Measurements from ENCODE around the gene GGCX.
A peak's percentile ranks its signal among the peaks of the same experiment; 100 is the strongest.

GGCX gene

DNA sequence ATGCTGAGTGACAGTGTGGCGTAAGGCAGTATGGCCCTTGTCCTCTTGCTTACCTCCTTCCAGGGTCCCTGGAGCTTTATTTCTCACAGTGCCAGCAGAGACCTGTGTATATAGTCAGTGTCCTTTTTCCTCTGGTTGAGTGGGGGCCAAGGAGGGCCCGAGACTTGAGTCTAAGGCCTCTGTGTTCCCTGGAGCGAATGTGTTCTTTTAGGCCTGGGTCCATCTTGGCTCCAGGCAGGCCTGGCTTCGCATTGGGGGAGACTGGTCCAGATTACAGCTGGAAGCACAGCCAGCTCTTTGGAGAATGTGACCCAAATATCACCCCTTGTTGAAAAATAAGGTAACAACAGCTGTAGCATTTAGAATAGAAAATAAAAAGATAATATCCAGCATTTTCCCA, 27.9 kb upstream of the GGCX start:
- no peaks in the 10 kb centered on the region for H3K9me3 Mint-ChIP-seq
- no peak for DNase-seq
- H3K27me3 Mint-ChIP-seq (ENCODE audit: low read depth, poor library complexity): peaks cover 3% of the 10 kb centered on the region
- H3K4me1 Mint-ChIP-seq: peaks cover 54% of the 10 kb centered on the region
- no peak overlapping the region for H3K27ac Mint-ChIP-seq
- H3K36me3 Mint-ChIP-seq (ENCODE audit: low read depth): no peaks in the 10 kb centered on the region
- TF ChIP-seq, protein P1, sequence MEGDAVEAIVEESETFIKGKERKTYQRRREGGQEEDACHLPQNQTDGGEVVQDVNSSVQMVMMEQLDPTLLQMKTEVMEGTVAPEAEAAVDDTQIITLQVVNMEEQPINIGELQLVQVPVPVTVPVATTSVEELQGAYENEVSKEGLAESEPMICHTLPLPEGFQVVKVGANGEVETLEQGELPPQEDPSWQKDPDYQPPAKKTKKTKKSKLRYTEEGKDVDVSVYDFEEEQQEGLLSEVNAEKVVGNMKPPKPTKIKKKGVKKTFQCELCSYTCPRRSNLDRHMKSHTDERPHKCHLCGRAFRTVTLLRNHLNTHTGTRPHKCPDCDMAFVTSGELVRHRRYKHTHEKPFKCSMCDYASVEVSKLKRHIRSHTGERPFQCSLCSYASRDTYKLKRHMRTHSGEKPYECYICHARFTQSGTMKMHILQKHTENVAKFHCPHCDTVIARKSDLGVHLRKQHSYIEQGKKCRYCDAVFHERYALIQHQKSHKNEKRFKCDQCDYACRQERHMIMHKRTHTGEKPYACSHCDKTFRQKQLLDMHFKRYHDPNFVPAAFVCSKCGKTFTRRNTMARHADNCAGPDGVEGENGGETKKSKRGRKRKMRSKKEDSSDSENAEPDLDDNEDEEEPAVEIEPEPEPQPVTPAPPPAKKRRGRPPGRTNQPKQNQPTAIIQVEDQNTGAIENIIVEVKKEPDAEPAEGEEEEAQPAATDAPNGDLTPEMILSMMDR (IDR thresholded peaks at IDR 0.05): no peak
- no peak overlapping the region for H3K4me3 Mint-ChIP-seq

DNA sequence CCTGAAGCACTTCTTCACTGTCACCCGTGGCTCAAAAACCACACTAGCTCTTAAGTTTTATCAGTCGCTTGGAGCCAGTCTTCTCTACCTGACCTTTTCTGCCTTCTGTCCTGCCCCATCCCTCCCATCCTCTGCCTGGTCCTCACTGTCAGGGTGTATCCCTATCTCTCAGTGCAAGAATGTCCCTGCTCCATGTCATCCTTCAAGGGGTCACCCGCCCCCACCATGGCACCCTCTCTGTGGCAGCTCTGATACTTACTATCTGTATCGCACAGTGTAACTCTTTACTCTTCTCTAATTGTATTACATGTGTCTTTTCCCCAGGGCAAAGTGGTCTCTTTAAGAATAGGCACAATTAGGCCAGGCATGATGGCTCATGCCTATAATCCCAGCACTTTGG, 27.4 kb upstream of the GGCX start:
- Mint-ChIP-seq H3K27me3 (ENCODE audit: low read depth, poor library complexity) (peaks cover 3% of the 10 kb centered on the region), H3K4me3 (peak overlapping the region; percentile 3), H3K9me3 (no peaks in the 10 kb centered on the region), H3K36me3 (ENCODE audit: low read depth) (no peaks in the 10 kb centered on the region), H3K27ac (peak overlapping the region; percentile 58), H3K4me1 (peaks cover 53% of the 10 kb centered on the region)
- TF ChIP-seq, protein P1 (IDR thresholded peaks at IDR 0.05): no peak
- no peak for DNase-seq

DNA sequence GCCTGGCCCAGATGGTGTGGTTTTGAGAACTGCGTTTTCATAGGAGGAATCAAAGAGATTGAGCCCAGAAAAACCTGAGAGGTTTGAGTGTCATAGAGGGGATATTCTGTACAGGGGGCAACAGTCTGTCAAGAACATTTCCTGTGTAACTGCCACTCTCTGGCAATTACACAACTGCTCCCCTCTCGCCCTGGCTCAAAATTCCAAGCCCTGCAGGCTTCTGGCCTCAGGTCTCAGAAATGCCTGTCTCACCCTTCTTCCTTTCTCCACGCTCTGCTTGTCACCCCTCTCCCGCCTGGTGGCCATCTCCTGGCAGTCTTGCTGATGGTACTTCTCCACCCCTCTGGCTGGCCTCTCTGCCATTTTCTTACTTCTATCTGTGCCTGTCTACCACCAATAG, 26.9 kb upstream of the GGCX start:
- Mint-ChIP-seq H3K36me3 (ENCODE audit: low read depth) (no peaks in the 10 kb centered on the region), H3K27me3 (ENCODE audit: low read depth, poor library complexity) (peaks cover 3% of the 10 kb centered on the region), H3K4me3 (peak overlapping the region; percentile 3), H3K27ac (peak overlapping the region; percentile 58), H3K4me1 (peaks cover 57% of the 10 kb centered on the region), H3K9me3 (no peaks in the 10 kb centered on the region)
- TF ChIP-seq, protein P1 (IDR thresholded peaks at IDR 0.05): no peak
- DNase-seq: no peak

GRCh38 chr2:85585781-85586105, 24.4 kb upstream of the GGCX start:
- H3K9me3 Mint-ChIP-seq: no peaks in the 10 kb centered on the region
- H3K27ac Mint-ChIP-seq: peak overlapping the region; percentile 98
- H3K36me3 Mint-ChIP-seq (ENCODE audit: low read depth): peaks cover 6% of the 10 kb centered on the region
- H3K4me1 Mint-ChIP-seq: peaks cover 70% of the 10 kb centered on the region
- H3K4me3 Mint-ChIP-seq: peak overlapping the region; percentile 17
- TF ChIP-seq, protein P1 (IDR thresholded peaks at IDR 0.05): no peak
- H3K27me3 Mint-ChIP-seq (ENCODE audit: low read depth, poor library complexity): peaks cover 3% of the 10 kb centered on the region
- DNase-seq: no peak

DNA sequence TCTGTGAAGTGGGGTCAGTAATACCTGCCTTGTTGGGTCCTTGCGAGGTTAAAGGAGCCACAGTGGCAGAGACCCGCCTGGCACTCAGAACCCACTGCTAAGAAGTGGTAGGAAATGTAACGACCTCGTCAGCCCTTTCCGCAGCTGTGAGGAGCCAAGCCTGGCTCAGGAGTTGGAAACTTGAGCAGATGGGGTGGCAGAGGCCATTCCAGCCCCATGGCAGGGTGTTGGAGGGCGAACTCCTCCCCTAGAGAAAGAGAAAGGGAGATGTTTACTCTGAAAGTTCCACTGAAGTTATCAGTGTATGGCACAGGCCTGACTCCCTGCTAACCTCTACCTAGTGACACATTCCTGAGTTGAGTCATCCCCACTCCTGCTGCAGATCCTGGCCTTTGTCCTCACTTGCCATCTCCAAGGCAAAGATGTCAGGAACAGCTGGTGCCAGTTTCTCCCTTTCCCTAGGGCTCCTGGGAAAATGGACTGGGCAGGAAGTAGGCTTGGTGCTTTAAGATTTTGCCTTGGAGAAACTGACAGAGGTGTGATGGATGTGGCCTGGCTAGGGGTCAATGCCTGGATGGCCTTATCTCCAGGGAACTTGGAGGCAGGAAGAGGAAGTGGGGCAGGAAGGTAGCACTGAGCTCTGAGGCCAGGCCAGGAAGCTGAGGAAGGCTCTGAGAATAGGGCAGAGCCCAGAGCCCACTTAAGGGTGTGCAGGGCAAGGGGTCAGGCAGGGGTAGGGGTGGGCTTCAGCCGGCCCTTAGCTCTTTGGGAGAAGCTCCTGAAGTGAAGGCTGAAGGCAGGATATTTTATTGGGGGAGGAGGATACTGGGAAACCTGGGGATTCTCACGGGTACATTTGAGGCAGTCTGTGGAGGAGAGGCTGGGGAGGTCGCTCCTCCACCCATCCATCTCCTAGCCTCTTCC, 23.8 kb upstream of the GGCX start:
- Mint-ChIP-seq H3K27ac (peak overlapping the region; percentile 98), H3K4me3 (peak overlapping the region; percentile 45), H3K27me3 (ENCODE audit: low read depth, poor library complexity) (peaks cover 3% of the 10 kb centered on the region), H3K9me3 (no peaks in the 10 kb centered on the region), H3K4me1 (peaks cover 68% of the 10 kb centered on the region), H3K36me3 (ENCODE audit: low read depth) (peaks cover 6% of the 10 kb centered on the region)
- peak; percentile 47 for DNase-seq
- TF ChIP-seq, protein P1 (IDR thresholded peaks at IDR 0.05): no peak
